Prostate gland (tissue), 2 donors: ENCODE measurements around the gene LDHAL6B.

Experiments
- POLR2A ChIP-seq: fragments of 450-650 bp; IDR thresholded peaks from one replicate; pipeline ENCODE4 v1.6.1; 2016; ENCODE audit warnings: antibody characterized with exemption, mild to moderate bottlenecking
- POLR2AphosphoS5 ChIP-seq: sonication (generic); formaldehyde crosslinking; IDR thresholded peaks from one replicate; pipeline ENCODE4 v1.6.1; 2017; ENCODE audit warnings: antibody characterized with exemption
- TF ChIP-seq, protein P1 (sequence below), 4 experiments: fragments of 200-600 bp in 2 of 4; fragments of 450-650 bp in 2 of 4; sonication (generic) in 2 of 4; IDR thresholded peaks; 1 replicate in 3 of 4; 2 replicates in 1 of 4; pipeline ENCODE4 v1.5.1; 2016 to 2019; ENCODE audit warnings: antibody characterized with exemption in 4 of 4, mild to moderate bottlenecking in 2 of 4, moderate library complexity in 2 of 4

DNA sequence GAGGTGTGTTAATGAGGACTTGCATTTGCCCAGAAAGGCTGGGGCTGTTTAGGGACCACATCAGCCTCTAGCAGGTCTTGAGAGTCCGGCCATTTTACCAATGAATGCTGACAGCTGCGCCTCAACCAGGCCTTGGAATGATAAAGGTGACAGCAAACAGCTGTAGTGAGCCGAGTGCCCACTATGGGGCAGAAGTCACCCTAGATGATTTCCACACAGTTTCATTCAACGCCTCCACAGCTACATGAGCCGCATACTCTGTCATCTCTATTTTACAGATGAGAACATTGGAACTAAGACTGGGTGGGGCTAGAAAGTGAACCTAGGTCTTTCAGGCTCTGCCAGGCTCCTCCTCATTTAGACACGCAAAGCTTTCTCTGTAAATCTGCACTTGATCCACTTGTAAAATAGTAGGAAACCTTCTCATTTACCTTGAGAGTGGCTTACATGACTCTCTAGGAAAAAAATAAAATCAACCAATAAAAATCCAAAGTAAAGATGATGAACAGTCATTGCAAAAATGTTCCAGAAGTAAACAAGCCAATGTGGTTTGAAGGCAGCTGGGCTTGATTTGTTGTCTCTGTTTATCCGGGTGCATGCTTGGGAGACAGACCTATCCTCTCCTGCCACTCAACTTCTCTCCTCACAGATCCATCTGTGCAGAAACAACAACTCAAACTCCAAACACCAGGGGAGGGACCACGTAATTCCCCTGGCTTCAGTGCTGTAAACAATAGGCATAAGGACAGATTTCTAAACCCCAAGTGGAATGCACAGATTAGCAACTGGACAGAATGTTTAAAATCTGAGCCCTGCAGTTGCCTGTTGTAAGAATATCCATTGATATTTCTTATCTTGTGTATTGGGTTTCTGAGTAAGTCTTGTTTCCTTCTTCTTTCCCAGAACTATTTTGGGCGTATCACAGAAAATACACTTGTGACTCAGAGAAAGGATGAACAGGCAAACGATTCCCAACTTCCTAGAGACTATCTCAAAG, 31.5 kb upstream of the LDHAL6B start:
- TF ChIP-seq, protein P1, sequence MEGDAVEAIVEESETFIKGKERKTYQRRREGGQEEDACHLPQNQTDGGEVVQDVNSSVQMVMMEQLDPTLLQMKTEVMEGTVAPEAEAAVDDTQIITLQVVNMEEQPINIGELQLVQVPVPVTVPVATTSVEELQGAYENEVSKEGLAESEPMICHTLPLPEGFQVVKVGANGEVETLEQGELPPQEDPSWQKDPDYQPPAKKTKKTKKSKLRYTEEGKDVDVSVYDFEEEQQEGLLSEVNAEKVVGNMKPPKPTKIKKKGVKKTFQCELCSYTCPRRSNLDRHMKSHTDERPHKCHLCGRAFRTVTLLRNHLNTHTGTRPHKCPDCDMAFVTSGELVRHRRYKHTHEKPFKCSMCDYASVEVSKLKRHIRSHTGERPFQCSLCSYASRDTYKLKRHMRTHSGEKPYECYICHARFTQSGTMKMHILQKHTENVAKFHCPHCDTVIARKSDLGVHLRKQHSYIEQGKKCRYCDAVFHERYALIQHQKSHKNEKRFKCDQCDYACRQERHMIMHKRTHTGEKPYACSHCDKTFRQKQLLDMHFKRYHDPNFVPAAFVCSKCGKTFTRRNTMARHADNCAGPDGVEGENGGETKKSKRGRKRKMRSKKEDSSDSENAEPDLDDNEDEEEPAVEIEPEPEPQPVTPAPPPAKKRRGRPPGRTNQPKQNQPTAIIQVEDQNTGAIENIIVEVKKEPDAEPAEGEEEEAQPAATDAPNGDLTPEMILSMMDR (IDR thresholded peaks at IDR 0.05): peak in 3 of 4 experiments; percentile 56 to 66 (median 57)
- TF ChIP-seq POLR2A (no peak), POLR2AphosphoS5 (peak; percentile 58)
